CD14-positive monocyte (primary cell): ENCODE results near the gene FAM219B. TPM values are rescaled to one million over a fixed set of nuclear protein-coding genes. Genes with fewer than 3 reads are reported as not detected.
"Not testable (repeated sequence)": the region's sequence is repeated elsewhere in the genome, so short reads cannot be mapped to it uniquely, and the experiment has no call there.

Experiments
- DNase-seq, 3 donors: peaks; one replicate each; pipeline ENCODE4 v3.0.0-alpha.2; 2011 to 2022
- H2AFZ ChIP-seq: 2 replicates; pipeline ENCODE4 v1.6.0; 2012; ENCODE audit warnings: mild to moderate bottlenecking, low read depth, low read length, inconsistent platforms; ENCODE audit not compliant: insufficient read depth, poor library complexity, severe bottlenecking
- H3K27ac ChIP-seq, 2 donors: 1 replicate in 1 of 2; 2 replicates in 1 of 2; pipeline ENCODE4 v1.5.1; 2012 to 2013; ENCODE audit warnings: low read length in 2 of 2, control low read depth in 1 of 2, inconsistent platforms in 1 of 2, low read depth in 1 of 2, mild to moderate bottlenecking in 1 of 2
- H3K27me3 ChIP-seq, 2 donors: one replicate each; pipeline versions ENCODE4 v1.6.0 to v1.6.1; 2011 to 2013; ENCODE audit warnings: low read length in 2 of 2; ENCODE audit not compliant: control insufficient read depth in 2 of 2, insufficient read depth in 2 of 2
- H3K36me3 ChIP-seq, 2 donors: replicated peaks in 1 of 2; 1 replicate in 1 of 2; 2 replicates in 1 of 2; pipeline versions ENCODE4 v1.5.1 to v1.6.1; 2012 to 2013; ENCODE audit warnings: low read length in 2 of 2, control low read depth in 1 of 2, inconsistent platforms in 1 of 2, mild to moderate bottlenecking in 1 of 2; ENCODE audit not compliant: insufficient read depth in 2 of 2, control insufficient read depth in 1 of 2
- H3K4me1 ChIP-seq, 2 donors: 1 replicate in 1 of 2; 2 replicates in 1 of 2; pipeline versions ENCODE4 v1.5.1 to v1.6.1; 2012 to 2013; ENCODE audit warnings: low read length in 2 of 2, control low read depth in 1 of 2, inconsistent platforms in 1 of 2, mild to moderate bottlenecking in 1 of 2, moderate library complexity in 1 of 2; ENCODE audit not compliant: insufficient read depth in 2 of 2, control insufficient read depth in 1 of 2
- H3K4me2 ChIP-seq: replicated peaks from 2 replicates; pipeline ENCODE3; 2012; ENCODE audit warnings: low read length, moderate library complexity, mild to moderate bottlenecking; ENCODE audit not compliant: poor library complexity, severe bottlenecking; ENCODE audit errors: extremely low read depth
- H3K4me3 ChIP-seq, 3 experiments: fragments of 200-600 bp in 1 of 3; sonication (generic) in 1 of 3; replicated peaks in 1 of 3; 1 replicate in 2 of 3; 2 replicates in 1 of 3; pipeline ENCODE4 v1.5.1; 2011 to 2013; ENCODE audit warnings: low read length in 3 of 3, mild to moderate bottlenecking in 3 of 3, control low read depth in 2 of 3, low read depth in 2 of 3, inconsistent platforms in 1 of 3, moderate library complexity in 1 of 3
- H3K79me2 ChIP-seq: 2 replicates; pipeline ENCODE4 v1.6.0; 2012; ENCODE audit warnings: mild to moderate bottlenecking, control low read depth, inconsistent platforms, low read length, moderate library complexity; ENCODE audit not compliant: insufficient read depth
- H3K9ac ChIP-seq: 2 replicates; pipeline ENCODE4 v1.6.0; 2017; ENCODE audit warnings: low read length, mild to moderate bottlenecking; ENCODE audit not compliant: insufficient read depth, poor library complexity, severe bottlenecking
- H3K9me3 ChIP-seq, 2 donors: replicated peaks in 1 of 2; 1 replicate in 1 of 2; 2 replicates in 1 of 2; pipeline versions ENCODE4 v1.5.1 to v1.6.1; 2012 to 2013; ENCODE audit warnings: low read length in 2 of 2, control low read depth in 1 of 2; ENCODE audit not compliant: control insufficient read depth in 1 of 2, insufficient read depth in 1 of 2
- H4K20me1 ChIP-seq: 2 replicates; pipeline ENCODE4 v1.6.0; 2012; ENCODE audit warnings: mild to moderate bottlenecking, low read length, control low read depth, moderate library complexity; ENCODE audit not compliant: insufficient read depth
- H3K27ac Mint-ChIP-seq, 7 donors: one replicate each; pipeline ENCODE4 v1.8.0; 2020; ENCODE audit warnings: mild to moderate bottlenecking in 7 of 7, mixed read lengths in 7 of 7, moderate library complexity in 6 of 7, inconsistent platforms in 2 of 7
- H3K27me3 Mint-ChIP-seq, 3 donors: one replicate each; pipeline ENCODE4 v1.8.0; 2021 to 2022; ENCODE audit warnings: low read depth in 3 of 3, mild to moderate bottlenecking in 3 of 3, mixed read lengths in 3 of 3, moderate library complexity in 3 of 3, inconsistent platforms in 1 of 3
- H3K36me3 Mint-ChIP-seq, 2 donors: one replicate each; pipeline ENCODE4 v1.8.0; 2020; ENCODE audit warnings: mixed read lengths in 2 of 2, inconsistent platforms in 1 of 2, mild to moderate bottlenecking in 1 of 2
- H3K4me1 Mint-ChIP-seq: one replicate; pipeline ENCODE4 v1.8.0; 2020; ENCODE audit warnings: mild to moderate bottlenecking, mixed read lengths
- H3K4me3 Mint-ChIP-seq, 2 donors: one replicate each; pipeline ENCODE4 v1.8.0; 2020; ENCODE audit warnings: mild to moderate bottlenecking in 2 of 2, mixed read lengths in 2 of 2, moderate library complexity in 1 of 2
- H3K9me3 Mint-ChIP-seq, 7 donors: one replicate each; pipeline ENCODE4 v1.8.0; 2020 to 2022; ENCODE audit warnings: mixed read lengths in 7 of 7, mild to moderate bottlenecking in 6 of 7, moderate library complexity in 6 of 7, inconsistent platforms in 2 of 7
- WGBS: methylation state at CpG from one replicate; pipeline ENCODE4 v1.1.5; 2013; ENCODE audit warnings: missing lambda C conversion rate; ENCODE audit not compliant: insufficient coverage; 5-methylcytosine and 5-hydroxymethylcytosine counted together
- intact Hi-C, 2 donors: fragments of 100-400 bp; cut with micrococcal nuclease; formaldehyde crosslinking; loops; one replicate each; pipeline versions ENCODE4 v1.15.0 to v1.15.1; 2023
- polyA plus RNA-seq, 3 donors: library from polyadenylated mRNA; depleted of rRNA in 1 of 3; unstranded in 2 of 3; stranded (reverse) in 1 of 3; fragments of 300-500 nt in 2 of 3; fragments of >200 nt in 1 of 3; fragmentation: Illumina TruSeq in 2 of 3; gene quantifications; 1 replicate in 2 of 3; 2 replicates in 1 of 3; pipeline ENCODE4 v1.2.3, GENCODE V29; 2012 to 2021
- TF ChIP-seq, protein P1 (sequence below): fragments of 200-600 bp; IDR thresholded peaks from one replicate; pipeline ENCODE4 v1.8.0; 2022; ENCODE audit warnings: antibody characterized with exemption, mild to moderate bottlenecking

Gene FAM219B
- polyA plus RNA-seq, 3 donors: 11.7 to 53.9 (median 17.1) TPM

DNA sequence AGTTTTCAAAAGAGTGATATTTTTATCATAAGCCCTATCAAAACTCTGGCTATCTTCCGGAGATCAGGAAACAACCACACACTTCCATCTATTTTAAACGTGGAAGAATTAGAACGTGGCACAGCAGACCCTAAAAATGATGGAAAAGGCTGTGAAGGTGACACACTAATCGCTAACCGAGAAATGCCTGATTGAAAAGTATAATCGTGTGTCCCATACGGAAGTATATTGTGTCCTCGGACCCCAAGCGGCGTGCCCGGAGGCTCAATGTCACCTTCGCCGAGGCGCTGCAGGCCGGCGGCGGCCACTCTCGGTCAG is 30.6 kb upstream of the FAM219B start:
- peak overlapping the region; percentile 89 for H3K9ac ChIP-seq
- TF ChIP-seq, protein P1, sequence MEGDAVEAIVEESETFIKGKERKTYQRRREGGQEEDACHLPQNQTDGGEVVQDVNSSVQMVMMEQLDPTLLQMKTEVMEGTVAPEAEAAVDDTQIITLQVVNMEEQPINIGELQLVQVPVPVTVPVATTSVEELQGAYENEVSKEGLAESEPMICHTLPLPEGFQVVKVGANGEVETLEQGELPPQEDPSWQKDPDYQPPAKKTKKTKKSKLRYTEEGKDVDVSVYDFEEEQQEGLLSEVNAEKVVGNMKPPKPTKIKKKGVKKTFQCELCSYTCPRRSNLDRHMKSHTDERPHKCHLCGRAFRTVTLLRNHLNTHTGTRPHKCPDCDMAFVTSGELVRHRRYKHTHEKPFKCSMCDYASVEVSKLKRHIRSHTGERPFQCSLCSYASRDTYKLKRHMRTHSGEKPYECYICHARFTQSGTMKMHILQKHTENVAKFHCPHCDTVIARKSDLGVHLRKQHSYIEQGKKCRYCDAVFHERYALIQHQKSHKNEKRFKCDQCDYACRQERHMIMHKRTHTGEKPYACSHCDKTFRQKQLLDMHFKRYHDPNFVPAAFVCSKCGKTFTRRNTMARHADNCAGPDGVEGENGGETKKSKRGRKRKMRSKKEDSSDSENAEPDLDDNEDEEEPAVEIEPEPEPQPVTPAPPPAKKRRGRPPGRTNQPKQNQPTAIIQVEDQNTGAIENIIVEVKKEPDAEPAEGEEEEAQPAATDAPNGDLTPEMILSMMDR: no peak
- H2AFZ ChIP-seq: peak overlapping the region; percentile 92
- H3K27me3 ChIP-seq: no peaks in the 10 kb centered on the region
- peak overlapping the region; percentile 93 for H3K4me2 ChIP-seq
- intact Hi-C loops: loop anchor here in 1 of 2 donors (2.0 to 5.0 kb wide), 3 partner anchors 64 to 515 kb away; partner anchors contain the start of genes C15orf39, SCAMP2 and SIN3A
- peaks cover 42% of the 10 kb centered on the region for H4K20me1 ChIP-seq
- H3K79me2 ChIP-seq: peaks cover 56% of the 10 kb centered on the region
- peak overlapping the region; percentile 78 to 92 for H3K4me3 Mint-ChIP-seq
- no peak for DNase-seq
- H3K36me3 Mint-ChIP-seq: peaks cover 8 to 13% of the 10 kb centered on the region in 2 donors
- peaks cover 16 to 29% of the 10 kb centered on the region in 2 donors for H3K4me1 ChIP-seq
- H3K27ac Mint-ChIP-seq: peak overlapping the region; percentile 76 to 94 (median 88)
- H3K9me3 Mint-ChIP-seq: peaks cover 0 to under 1% (median 0%) of the 10 kb centered on the region in 7 donors
- H3K4me1 Mint-ChIP-seq: peaks cover 28% of the 10 kb centered on the region
- H3K36me3 ChIP-seq: peaks cover 0 to 4% of the 10 kb centered on the region in 2 donors
- WGBS: under 1% methylated on average over 15 of the region's 18 CpGs
- H3K27me3 Mint-ChIP-seq: peaks cover 0 to 1% (median 1%) of the 10 kb centered on the region in 3 donors
- no peaks in the 10 kb centered on the region for H3K9me3 ChIP-seq
- peak overlapping the region; percentile 77 to 88 for H3K27ac ChIP-seq
- peak overlapping the region; percentile 62 to 92 (median 69) for H3K4me3 ChIP-seq

DNA sequence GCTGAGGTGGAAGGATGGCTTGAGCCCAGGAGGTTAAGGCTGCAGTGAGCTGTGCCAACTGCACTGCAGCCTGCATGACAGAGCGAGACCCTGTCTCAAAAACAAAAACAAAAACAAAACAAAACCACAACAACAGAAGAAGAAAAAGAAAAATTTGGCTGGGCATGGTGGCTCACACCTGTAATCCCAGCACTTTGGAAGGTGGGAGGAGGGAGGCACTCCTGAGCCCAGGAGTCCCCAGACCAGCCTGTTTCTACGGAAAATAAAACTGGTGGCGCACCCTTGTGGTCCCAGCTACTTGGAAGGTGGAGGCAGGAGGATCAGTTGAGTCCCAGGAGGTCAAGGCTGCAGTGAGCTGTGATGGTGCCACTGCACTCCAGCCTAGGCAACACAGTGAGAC is 28.5 kb upstream of the FAM219B start:
- not testable (repeated sequence) for H3K9me3 Mint-ChIP-seq, H2AFZ ChIP-seq, H3K27me3 Mint-ChIP-seq, H3K27ac ChIP-seq, H3K9ac ChIP-seq, H3K4me3 ChIP-seq, H3K27me3 ChIP-seq, DNase-seq, H3K4me2 ChIP-seq, H3K9me3 ChIP-seq
- no CpG with 5 or more reads among the region's 3 CpGs for WGBS
- Histone ChIP-seq H3K4me1 (peaks cover 16 to 29% of the 10 kb centered on the region in 2 donors), H3K36me3 (peaks cover 8 to 20% of the 10 kb centered on the region in 2 donors), H3K79me2 (peaks cover 76% of the 10 kb centered on the region), H4K20me1 (peaks cover 62% of the 10 kb centered on the region)
- Mint-ChIP-seq H3K4me1 (peaks cover 28% of the 10 kb centered on the region), H3K27ac (peak overlapping the region in 3 of 7 donors; percentile 46 to 66 (median 53)), H3K4me3 (peak overlapping the region in 1 of 2 donors; percentile 30), H3K36me3 (peaks cover 13 to 28% of the 10 kb centered on the region in 2 donors)
- intact Hi-C loops: loop anchor here in 1 of 2 donors (5.0 kb wide), 2 partner anchors 267 to 517 kb away; partner anchors contain the start of genes C15orf39 and SIN3A
